DND-41 (cell line): ENCODE data around the gene ZIC4.

ENCODE experiments used
- CTCF ChIP-seq: IDR thresholded peaks from 2 replicates; pipeline ENCODE4 v1.5.1; 2012; ENCODE audit warnings: borderline replicate concordance, low read length, moderate library complexity, mild to moderate bottlenecking; ENCODE audit not compliant: poor library complexity, severe bottlenecking; ENCODE audit errors: extremely low read depth
- EZH2 ChIP-seq: IDR thresholded peaks from 3 replicates; pipeline ENCODE4 v1.6.1; 2012; ENCODE audit warnings: borderline replicate concordance, low read depth, mild to moderate bottlenecking, moderate library complexity, low read length, inconsistent platforms; ENCODE audit not compliant: severe bottlenecking

GRCh38 chr3:147397155-147397874 is 9.0 kb downstream of the ZIC4 start:
- TF ChIP-seq CTCF (no peak), EZH2 (no peak)
